Epithelial cell of esophagus (primary cell): ENCODE data around the gene NREP.

Experiments
- DNase-seq: peaks from one replicate; pipeline ENCODE4 v3.0.0; 2010; ENCODE audit warnings: low read depth
- H3K4me3 ChIP-seq: 2 replicates; pipeline ENCODE4 v1.5.1; 2011; ENCODE audit warnings: mild to moderate bottlenecking, low read length, control low read depth
- CTCF ChIP-seq: IDR thresholded peaks from 2 replicates; pipeline ENCODE4 v1.5.1; 2011; ENCODE audit warnings: low read depth, mild to moderate bottlenecking, low read length, control low read depth, inconsistent platforms; ENCODE audit not compliant: insufficient read depth; ENCODE audit errors: missing control alignments

Gene NREP

GRCh38 chr5:111680737-111681413, 76.1 kb downstream of the NREP start:
- H3K4me3 ChIP-seq: no peak overlapping the region
- TF ChIP-seq CTCF: no peak
- peak; percentile 97 for DNase-seq

- no peak for DNase-seq
- TF ChIP-seq CTCF: no peak
- no peak overlapping the region for H3K4me3 ChIP-seq
Measured at GRCh38 chr5:111679611-111680010, 77.4 kb downstream of the NREP start.
